Suppressor macrophage treated with lipopolysaccharide for 1 hour (primary cell): ENCODE data around the gene AHRR.

Source experiments
- DNase-seq, 3 donors: peaks; one replicate each; pipeline ENCODE4 v3.0.0-alpha.2; 2020 to 2022

AHRR gene

GRCh38 chr5:321726-322251, 275 bp downstream of the AHRR start:
- DNase-seq = peak in 1 of 3 donors; percentile 41

DNA sequence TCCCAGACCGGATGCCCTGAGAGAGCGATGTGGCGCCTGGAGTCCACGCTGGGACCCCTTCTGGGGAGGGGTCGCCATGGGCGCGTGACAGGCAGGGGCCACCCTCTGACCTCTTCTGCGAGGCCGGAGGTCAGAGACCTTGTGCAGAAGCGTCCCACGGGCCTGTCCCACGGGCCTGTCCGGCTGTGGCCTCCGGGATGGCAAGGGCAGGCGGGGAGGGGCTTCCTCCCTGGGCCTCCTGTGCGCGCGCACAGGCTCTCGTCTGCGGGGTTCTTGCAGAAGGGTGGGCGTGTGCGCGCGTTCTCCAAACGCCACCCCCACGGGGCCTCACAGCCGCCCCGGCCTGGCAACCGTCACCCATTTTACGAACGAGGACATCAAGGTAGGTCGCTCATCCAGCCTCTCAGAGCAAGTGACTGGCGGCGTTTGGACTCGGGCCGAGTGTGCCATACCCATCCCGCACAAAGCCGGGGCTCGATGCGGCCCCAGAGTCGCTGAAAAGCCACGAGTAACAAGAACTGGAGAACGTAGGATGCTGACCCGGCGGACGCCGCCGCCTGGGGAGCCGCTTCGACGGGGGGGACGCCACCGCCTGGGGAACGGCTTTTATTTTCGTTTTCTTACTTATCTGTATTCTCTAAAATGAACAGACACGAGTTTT, 897 bp downstream of the AHRR start:
- DNase-seq = peak in 2 of 3 donors; percentile 40 to 69

GRCh38 chr5:322942-323879, 1.7 kb downstream of the AHRR start:
- no peak for DNase-seq

DNA sequence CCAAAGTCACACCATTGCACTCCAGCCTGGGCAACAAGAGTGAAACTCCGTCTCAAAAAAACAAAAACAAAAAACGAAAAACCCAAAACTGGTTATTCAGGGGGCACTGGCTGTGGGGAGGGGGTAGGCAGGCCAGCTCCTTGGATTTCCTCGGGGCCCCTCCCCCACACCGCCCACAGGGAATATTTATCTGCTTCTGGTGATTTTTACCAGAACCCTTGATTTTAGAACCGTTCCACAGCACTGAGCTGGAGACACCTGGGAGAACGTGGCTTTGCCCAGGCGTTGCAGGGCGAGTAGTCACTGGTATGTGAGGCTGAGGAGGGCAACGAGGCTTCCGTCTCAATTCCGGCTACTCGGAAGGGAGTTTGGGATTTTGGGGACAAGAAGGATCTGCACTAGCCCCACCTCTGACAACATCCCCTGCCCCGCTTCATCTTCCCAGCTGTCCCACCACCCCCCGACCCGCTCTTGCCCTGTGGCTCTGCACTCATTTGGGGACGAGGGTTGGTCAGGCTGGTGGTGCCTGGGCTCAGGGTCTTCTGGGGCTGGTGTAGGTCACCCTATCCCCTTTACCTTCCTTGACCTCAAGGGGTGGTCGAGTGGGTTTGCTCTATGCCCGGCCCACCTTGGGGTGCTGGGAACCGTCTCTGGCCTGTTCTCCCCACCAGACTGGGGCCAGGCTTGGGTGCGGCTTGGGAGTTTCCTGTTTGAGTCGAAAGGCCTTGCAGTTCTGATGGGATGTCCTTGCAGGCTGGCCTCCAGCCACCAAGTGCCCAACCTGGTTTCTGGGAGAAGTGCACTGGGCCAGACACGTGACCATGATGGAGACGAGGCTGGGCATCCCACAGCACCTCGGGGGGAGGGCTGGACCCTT, 3.5 kb downstream of the AHRR start:
- no peak for DNase-seq

- no peak for DNase-seq
Observed at GRCh38 chr5:326109-326508, 4.6 kb downstream of the AHRR start.

GRCh38 chr5:329121-329735, 7.7 kb downstream of the AHRR start:
- DNase-seq = no peak

DNA sequence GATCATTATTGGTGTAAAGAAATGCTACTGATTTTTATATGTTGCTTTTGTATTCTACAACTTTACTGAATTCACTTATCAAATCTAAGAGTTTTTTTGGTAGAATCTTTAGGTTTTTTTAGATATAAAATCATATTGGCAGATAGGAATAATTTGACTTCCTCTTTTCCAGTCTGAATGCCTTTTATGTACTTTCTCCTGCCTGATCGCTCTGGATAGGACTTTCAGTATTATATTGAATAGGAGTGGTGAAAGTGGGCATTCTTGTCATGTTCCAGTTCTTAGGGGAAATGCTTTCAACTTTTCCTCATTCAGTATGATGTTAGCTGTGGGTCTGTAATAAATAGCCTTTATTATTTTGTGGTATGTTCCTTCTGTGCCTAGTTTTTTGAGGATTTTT, 8.3 kb downstream of the AHRR start:
- peak in 2 of 3 donors; percentile 21 to 29 for DNase-seq

DNA sequence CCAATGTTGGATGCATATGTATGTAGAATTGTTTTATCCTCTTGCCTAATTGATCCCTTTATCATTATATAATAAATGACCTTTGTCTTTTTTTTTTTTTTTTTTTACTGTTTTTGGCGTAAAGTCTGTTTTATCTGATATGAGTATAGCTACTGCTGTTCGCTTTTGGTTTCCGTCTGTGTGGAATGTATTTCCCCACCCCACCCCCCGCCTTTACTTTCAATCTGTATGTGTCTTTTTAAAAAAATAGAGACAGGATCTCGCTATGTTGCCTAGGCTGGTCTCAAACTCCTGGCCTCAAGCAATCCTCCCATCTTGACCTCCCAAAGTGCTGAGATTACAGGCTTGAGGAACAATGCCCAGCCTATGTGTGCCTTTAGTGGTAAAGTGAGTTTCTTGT, 11.3 kb downstream of the AHRR start:
- DNase-seq = no peak

DNA sequence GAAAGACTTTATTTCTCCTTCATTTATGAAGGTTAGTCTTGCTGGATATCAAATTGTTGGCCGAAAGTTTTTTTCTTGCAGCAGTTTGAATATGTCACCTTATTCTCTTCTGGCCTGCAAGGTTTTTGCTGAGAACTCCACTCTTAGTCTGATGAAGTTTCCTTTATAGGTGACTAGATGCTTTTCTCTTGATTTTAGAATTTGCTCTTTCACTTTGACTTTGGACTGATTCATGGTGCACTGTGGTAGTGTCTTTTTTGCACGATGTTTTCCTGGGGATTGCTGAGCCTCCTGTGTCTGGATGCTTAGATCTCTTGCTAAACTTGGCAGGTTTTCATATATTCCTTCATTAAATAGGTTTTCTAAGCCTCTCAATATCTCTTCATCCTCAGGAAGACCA, 12.4 kb downstream of the AHRR start:
- DNase-seq = no peak

- DNase-seq = no peak
Observed at GRCh38 chr5:334903-335739, 13.6 kb downstream of the AHRR start.

- DNase-seq = no peak
Observed at GRCh38 chr5:335740-336038, 14.2 kb downstream of the AHRR start.

DNA sequence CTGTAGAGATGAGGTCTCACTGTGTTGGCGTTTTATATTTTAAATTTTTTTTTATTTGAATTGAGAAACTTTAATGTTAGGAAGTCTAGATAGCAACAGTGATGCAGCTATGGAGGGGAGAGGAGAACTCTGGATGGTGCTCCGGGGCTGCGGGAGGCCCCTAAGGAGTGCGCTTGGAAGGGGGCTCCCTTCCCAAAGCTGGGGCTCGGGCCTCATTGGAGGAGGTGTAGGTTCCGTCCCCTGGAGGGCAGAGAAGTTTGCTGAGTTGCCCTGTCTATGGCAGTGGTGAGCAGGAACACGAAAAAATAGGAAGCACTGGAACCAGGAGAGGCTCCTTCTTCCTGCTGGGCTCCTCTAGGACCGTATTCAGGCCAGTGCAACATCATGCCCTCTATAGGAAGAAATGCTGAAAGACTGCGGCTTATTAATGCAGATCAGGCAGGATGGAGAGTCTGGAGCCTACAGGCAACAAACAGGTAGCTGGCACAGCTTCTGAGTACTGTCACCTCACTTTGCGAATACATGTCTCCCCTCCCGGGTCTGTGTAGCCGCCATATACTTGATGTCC, 16.1 kb downstream of the AHRR start:
- peak in 2 of 3 donors; percentile 21 to 28 for DNase-seq

GRCh38 chr5:342501-343460, 21.3 kb downstream of the AHRR start:
- DNase-seq = peak; percentile 53 to 62 (median 55)

- DNase-seq = peak; percentile 64 to 87 (median 71)
Observed at GRCh38 chr5:343461-344401, 22.2 kb downstream of the AHRR start.

GRCh38 chr5:344668-345067, 23.2 kb downstream of the AHRR start:
- no peak for DNase-seq

DNA sequence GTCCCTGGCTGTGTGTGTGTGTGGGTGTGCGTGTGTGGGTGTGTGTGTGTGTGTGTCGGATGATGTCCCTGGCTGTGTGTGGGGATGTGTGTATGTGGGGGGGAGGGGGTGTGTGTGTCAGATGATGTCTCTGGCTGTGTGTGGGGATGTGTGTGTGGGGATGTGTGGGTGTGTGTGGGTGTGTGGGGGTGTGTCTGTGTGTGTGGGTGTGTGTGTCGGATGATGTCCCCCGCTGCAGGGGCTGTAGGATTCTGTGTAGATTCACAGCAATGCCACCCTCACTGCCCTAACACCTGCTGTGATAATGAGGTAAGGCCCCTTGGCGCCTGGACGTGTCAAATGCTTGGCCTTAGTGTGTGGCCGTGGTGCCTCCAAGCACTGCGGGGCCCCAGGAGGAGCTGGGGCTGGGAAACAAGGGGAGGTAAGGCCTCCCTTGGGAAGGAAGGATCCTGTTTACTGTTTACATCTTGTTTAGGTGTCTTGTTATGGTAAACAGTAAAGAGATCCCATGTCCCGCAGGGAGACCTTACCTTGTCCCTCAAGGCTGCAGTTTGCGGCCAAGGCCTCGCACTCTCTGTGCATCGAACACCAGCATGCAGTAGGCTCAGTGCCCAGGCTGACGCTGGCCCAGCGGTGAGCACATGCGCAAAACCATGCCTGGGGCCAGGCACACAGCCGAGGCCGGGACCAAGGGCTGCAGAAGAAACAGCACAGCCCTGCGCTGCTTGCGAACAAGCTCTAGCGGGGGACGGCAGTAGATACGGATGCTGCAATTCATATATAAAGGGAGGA, 24.1 kb downstream of the AHRR start:
- no peak for DNase-seq

DNA sequence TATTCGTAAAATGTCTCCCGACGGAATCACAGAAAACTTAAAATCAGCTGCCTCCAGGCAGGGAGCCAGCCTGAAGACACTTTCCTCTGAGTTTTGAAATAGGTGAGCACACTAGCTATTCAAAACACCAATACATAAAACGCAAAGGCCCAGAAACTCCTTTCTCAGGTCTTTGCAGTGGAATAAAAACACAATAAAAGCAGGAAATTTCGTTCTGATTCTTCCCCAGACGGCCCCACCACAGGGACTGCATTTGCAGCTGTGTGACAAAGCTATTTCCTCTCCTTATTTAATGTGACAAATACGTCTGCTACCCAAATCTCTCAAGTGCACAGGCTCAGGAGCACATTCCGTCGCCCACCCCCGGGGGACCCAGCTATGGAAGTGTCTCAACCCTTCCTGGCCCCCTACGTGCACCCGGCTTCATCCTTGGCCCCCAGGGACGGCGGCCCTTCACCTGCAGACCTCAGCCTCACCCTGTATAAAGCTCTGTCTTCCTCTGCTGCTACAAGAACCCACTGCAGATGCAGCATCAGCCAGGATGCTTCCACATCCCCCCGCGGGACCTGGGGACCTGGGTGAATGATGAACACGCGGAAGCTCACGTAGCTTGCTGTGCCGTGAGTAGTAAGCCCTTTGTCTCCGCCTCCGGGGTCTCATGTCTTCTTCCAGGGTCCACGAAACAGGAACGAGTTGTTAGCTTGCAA, 24.9 kb downstream of the AHRR start:
- no peak for DNase-seq
